NOMO-1 (cell line): Measurements from ENCODE around the gene OPN1MW.
A peak's percentile ranks its signal among the peaks of the same experiment; 100 is the strongest.
"Not testable (repeated sequence)": the region's sequence is repeated elsewhere in the genome, so short reads cannot be mapped to it uniquely, and the experiment has no call there.

Source experiments
- DNase-seq, 2 experiments: peaks; one replicate each; lab custom pipeline; 2025; ENCODE audit not compliant: unreplicated experiment in 2 of 2; lab: John Stamatoyannopoulos, UW

The OPN1MW gene

GRCh38 chrX:154182296-154182695 lies at the start of gene OPN1MW:
Gene OPN1MW, plus strand, starts transcription at chrX:154182596. Its CDS starts 82 bp downstream, at chrX:154182678.
- DNase-seq: not testable (repeated sequence)

- no peak for DNase-seq
Observed at GRCh38 chrX:154135458-154136229, 46.8 kb upstream of the OPN1MW start.

- peak; percentile 25 to 40 for DNase-seq
Observed at GRCh38 chrX:154136627-154137161, 45.7 kb upstream of the OPN1MW start.

GRCh38 chrX:154138857-154139256 lies 43.5 kb upstream of the OPN1MW start:
- DNase-seq: no peak

- DNase-seq: no peak
Observed at GRCh38 chrX:154140206-154140605, 42.2 kb upstream of the OPN1MW start.

GRCh38 chrX:154140742-154141141 lies 41.7 kb upstream of the OPN1MW start:
- no peak for DNase-seq

GRCh38 chrX:154142386-154142785 lies 40.0 kb upstream of the OPN1MW start:
- DNase-seq: no peak

- no peak for DNase-seq
Observed at GRCh38 chrX:154142950-154143745, 39.2 kb upstream of the OPN1MW start.

- not testable (repeated sequence) for DNase-seq
Observed at GRCh38 chrX:154144010-154144409, 38.4 kb upstream of the OPN1MW start, which contains the start of gene OPN1LW. Gene OPN1LW, plus strand, starts transcription at chrX:154144243. Its CDS starts 41 bp downstream, at chrX:154144284.

GRCh38 chrX:154151030-154151429 lies 31.4 kb upstream of the OPN1MW start:
- not testable (repeated sequence) for DNase-seq

- DNase-seq: not testable (repeated sequence)
Observed at GRCh38 chrX:154156221-154156620, 26.2 kb upstream of the OPN1MW start.

- not testable (repeated sequence) for DNase-seq
Observed at GRCh38 chrX:154157207-154157606, 25.2 kb upstream of the OPN1MW start.

- DNase-seq: not testable (repeated sequence)
Observed at GRCh38 chrX:154159345-154159744, 23.1 kb upstream of the OPN1MW start.

- DNase-seq: not testable (repeated sequence)
Observed at GRCh38 chrX:154164902-154165301, 17.5 kb upstream of the OPN1MW start.

- DNase-seq: not testable (repeated sequence)
Observed at GRCh38 chrX:154168384-154168783, 14.0 kb upstream of the OPN1MW start.

GRCh38 chrX:154172535-154172943 lies 9.9 kb upstream of the OPN1MW start:
- not testable (repeated sequence) for DNase-seq

- not testable (repeated sequence) for DNase-seq
Observed at GRCh38 chrX:154174356-154174755, 8.0 kb upstream of the OPN1MW start.

- DNase-seq: not testable (repeated sequence)
Observed at GRCh38 chrX:154183794-154184193, 1.4 kb downstream of the OPN1MW start.

- DNase-seq: not testable (repeated sequence)
Observed at GRCh38 chrX:154192846-154193245, 10.4 kb downstream of the OPN1MW start.

- DNase-seq: not testable (repeated sequence)
Observed at GRCh38 chrX:154194316-154194715, 11.9 kb downstream of the OPN1MW start.

GRCh38 chrX:154196466-154196865 lies 14.1 kb downstream of the OPN1MW start:
- not testable (repeated sequence) for DNase-seq
